ENCODE measurements around the gene FAM81B. TPM values are rescaled to one million over a fixed set of nuclear protein-coding genes. Genes with fewer than 3 reads are reported as not detected.

Gene FAM81B
- polyA plus RNA-seq, 1 donor from 2014 or later, result not detected

DNA sequence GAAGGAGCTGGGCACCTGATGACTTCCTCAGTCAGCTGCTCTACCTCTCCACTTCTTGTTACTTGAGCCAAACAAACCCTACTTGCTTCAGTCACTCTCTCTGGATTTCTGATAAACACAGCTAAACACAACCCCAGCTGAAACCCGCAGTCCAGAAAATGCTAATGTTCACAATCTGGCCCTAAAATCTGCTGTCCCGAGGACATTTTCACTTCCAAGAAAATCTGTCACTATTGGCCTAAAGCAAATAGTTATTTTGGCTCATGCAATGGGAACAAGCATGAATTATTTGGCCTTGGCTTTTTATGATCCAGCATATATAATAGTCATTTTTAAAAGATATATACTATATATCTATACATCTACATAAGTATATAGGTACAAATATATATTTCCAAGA lies 19.1 kb downstream of the FAM81B start:
- Histone ChIP-seq H3K27me3 (ENCODE audit: insufficient read depth, low read depth, low read length) (no peaks in the 10 kb centered on the region), H3K79me2 (replicated peaks; ENCODE audit: insufficient read depth, low read length) (no peaks in the 10 kb centered on the region), H3K4me2 (ENCODE audit: low read length) (no peak overlapping the region), H3K36me3 (ENCODE audit: insufficient read depth, low read length) (no peaks in the 10 kb centered on the region), H3K9me2 (ENCODE audit: insufficient read depth, low read length) (no peaks in the 10 kb centered on the region), H3K4me3 (ENCODE audit: low read length) (no peak overlapping the region), H4K20me1 (ENCODE audit: insufficient read depth) (no peaks in the 10 kb centered on the region), H2AFZ (ENCODE audit: low read depth, low read length) (no peak overlapping the region), H3K9ac (ENCODE audit: low read length) (no peak overlapping the region), H3K9me3 (ENCODE audit: low read length) (no peaks in the 10 kb centered on the region), H3F3A (ENCODE audit: insufficient read depth, low read length, poor library complexity, severe bottlenecking) (no peaks in the 10 kb centered on the region), H3K27ac (ENCODE audit: low read length) (no peak overlapping the region)
- TF ChIP-seq, protein P1, sequence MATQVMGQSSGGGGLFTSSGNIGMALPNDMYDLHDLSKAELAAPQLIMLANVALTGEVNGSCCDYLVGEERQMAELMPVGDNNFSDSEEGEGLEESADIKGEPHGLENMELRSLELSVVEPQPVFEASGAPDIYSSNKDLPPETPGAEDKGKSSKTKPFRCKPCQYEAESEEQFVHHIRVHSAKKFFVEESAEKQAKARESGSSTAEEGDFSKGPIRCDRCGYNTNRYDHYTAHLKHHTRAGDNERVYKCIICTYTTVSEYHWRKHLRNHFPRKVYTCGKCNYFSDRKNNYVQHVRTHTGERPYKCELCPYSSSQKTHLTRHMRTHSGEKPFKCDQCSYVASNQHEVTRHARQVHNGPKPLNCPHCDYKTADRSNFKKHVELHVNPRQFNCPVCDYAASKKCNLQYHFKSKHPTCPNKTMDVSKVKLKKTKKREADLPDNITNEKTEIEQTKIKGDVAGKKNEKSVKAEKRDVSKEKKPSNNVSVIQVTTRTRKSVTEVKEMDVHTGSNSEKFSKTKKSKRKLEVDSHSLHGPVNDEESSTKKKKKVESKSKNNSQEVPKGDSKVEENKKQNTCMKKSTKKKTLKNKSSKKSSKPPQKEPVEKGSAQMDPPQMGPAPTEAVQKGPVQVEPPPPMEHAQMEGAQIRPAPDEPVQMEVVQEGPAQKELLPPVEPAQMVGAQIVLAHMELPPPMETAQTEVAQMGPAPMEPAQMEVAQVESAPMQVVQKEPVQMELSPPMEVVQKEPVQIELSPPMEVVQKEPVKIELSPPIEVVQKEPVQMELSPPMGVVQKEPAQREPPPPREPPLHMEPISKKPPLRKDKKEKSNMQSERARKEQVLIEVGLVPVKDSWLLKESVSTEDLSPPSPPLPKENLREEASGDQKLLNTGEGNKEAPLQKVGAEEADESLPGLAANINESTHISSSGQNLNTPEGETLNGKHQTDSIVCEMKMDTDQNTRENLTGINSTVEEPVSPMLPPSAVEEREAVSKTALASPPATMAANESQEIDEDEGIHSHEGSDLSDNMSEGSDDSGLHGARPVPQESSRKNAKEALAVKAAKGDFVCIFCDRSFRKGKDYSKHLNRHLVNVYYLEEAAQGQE (IDR thresholded peaks at IDR 0.05; ENCODE audit: borderline replicate concordance), result no peak
- TF ChIP-seq TAF1 (IDR thresholded peaks at IDR 0.05; ENCODE audit: low read depth) (no peak), RAD21 (conservative IDR thresholded peaks at IDR 0.05) (no peak), EZH2 (IDR thresholded peaks at IDR 0.05; ENCODE audit: borderline replicate concordance, insufficient read depth, low read length, poor library complexity, severe bottlenecking) (no peak), MXI1 (conservative IDR thresholded peaks at IDR 0.05; ENCODE audit: poor library complexity, severe bottlenecking) (no peak), SMC3 (conservative IDR thresholded peaks at IDR 0.05; ENCODE audit: poor library complexity) (no peak), EP300 (conservative IDR thresholded peaks at IDR 0.05; ENCODE audit: poor library complexity, severe bottlenecking) (no peak), POLR2AphosphoS5 (IDR thresholded peaks at IDR 0.05) (no peak)
- TF ChIP-seq, protein P2, sequence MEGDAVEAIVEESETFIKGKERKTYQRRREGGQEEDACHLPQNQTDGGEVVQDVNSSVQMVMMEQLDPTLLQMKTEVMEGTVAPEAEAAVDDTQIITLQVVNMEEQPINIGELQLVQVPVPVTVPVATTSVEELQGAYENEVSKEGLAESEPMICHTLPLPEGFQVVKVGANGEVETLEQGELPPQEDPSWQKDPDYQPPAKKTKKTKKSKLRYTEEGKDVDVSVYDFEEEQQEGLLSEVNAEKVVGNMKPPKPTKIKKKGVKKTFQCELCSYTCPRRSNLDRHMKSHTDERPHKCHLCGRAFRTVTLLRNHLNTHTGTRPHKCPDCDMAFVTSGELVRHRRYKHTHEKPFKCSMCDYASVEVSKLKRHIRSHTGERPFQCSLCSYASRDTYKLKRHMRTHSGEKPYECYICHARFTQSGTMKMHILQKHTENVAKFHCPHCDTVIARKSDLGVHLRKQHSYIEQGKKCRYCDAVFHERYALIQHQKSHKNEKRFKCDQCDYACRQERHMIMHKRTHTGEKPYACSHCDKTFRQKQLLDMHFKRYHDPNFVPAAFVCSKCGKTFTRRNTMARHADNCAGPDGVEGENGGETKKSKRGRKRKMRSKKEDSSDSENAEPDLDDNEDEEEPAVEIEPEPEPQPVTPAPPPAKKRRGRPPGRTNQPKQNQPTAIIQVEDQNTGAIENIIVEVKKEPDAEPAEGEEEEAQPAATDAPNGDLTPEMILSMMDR (IDR thresholded peaks at IDR 0.05; ENCODE audit: poor library complexity, severe bottlenecking), result no peak

DNA sequence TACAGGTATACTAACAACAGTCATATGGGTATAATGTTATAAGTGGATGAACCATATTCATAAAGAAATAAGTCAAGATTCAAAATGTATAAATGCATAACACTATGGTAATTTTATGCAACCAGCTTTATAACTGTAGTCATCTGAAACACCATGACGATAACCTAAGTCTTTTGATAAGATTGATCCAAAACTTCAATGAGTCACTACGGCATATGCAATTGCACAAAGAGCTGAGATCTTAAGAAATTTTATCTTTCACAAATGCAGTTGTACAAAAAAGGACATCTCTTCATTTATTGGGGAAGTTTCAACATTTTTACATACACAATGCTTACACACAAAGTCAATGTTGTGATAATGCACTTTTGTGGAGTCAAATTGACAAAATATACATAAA lies 20.3 kb downstream of the FAM81B start:
- H3K9ac ChIP-seq (ENCODE audit: low read length), result no peak overlapping the region
- H3K27ac ChIP-seq (ENCODE audit: low read length), result no peak overlapping the region
- H3K36me3 ChIP-seq (ENCODE audit: insufficient read depth, low read length), result no peaks in the 10 kb centered on the region

More for the DNA sequence above, 20.3 kb downstream of the FAM81B start:
- H3F3A ChIP-seq (ENCODE audit: insufficient read depth, low read length, poor library complexity, severe bottlenecking), result no peaks in the 10 kb centered on the region
- no peak for TF ChIP-seq EP300 (conservative IDR thresholded peaks at IDR 0.05; ENCODE audit: poor library complexity, severe bottlenecking)
- TF ChIP-seq EZH2 (IDR thresholded peaks at IDR 0.05; ENCODE audit: borderline replicate concordance, insufficient read depth, low read length, poor library complexity, severe bottlenecking), result no peak
- TF ChIP-seq TAF1 (IDR thresholded peaks at IDR 0.05; ENCODE audit: low read depth), result no peak
- TF ChIP-seq RAD21 (conservative IDR thresholded peaks at IDR 0.05), result no peak
- TF ChIP-seq POLR2AphosphoS5 (IDR thresholded peaks at IDR 0.05), result no peak
- TF ChIP-seq, protein P2 (IDR thresholded peaks at IDR 0.05; ENCODE audit: poor library complexity, severe bottlenecking), result no peak
- no peak for TF ChIP-seq MXI1 (conservative IDR thresholded peaks at IDR 0.05; ENCODE audit: poor library complexity, severe bottlenecking)
- no peak for TF ChIP-seq SMC3 (conservative IDR thresholded peaks at IDR 0.05; ENCODE audit: poor library complexity)
- TF ChIP-seq, protein P1 (IDR thresholded peaks at IDR 0.05; ENCODE audit: borderline replicate concordance), result no peak
- no peak overlapping the region for H2AFZ ChIP-seq (ENCODE audit: low read depth, low read length)
- H3K79me2 ChIP-seq (replicated peaks; ENCODE audit: insufficient read depth, low read length), result no peaks in the 10 kb centered on the region
- H3K4me2 ChIP-seq (ENCODE audit: low read length), result no peak overlapping the region
- no peak overlapping the region for H3K4me3 ChIP-seq (ENCODE audit: low read length)
- H3K27me3 ChIP-seq (ENCODE audit: insufficient read depth, low read depth, low read length), result no peaks in the 10 kb centered on the region
- H3K9me2 ChIP-seq (ENCODE audit: insufficient read depth, low read length), result no peaks in the 10 kb centered on the region
- no peaks in the 10 kb centered on the region for H3K9me3 ChIP-seq (ENCODE audit: low read length)
- no peaks in the 10 kb centered on the region for H4K20me1 ChIP-seq (ENCODE audit: insufficient read depth)
